B cell (primary cell): ENCODE results near the gene SMARCAD1. TPM values are rescaled to one million over a fixed set of nuclear protein-coding genes. Genes with fewer than 3 reads are reported as not detected.

ENCODE experiments used
- ATAC-seq: fragments of 200-7000 bp; cut with Tn5 transposase; one replicate; pipeline ENCODE4 v1.10.0; 2021; ENCODE audit warnings: low read depth, mild to moderate bottlenecking, moderate number of reproducible peaks, moderate library complexity
- CTCF ChIA-PET: fragments of 350-600 bp; sonication (Branson Sonifier 250); formaldehyde crosslinking; loops from one replicate; lab custom pipeline; 2021; ENCODE audit warnings: antibody characterized with exemption, inconsistent platforms; lab: Charles Lee
- POLR2A ChIA-PET: fragments of 350-600 bp; sonication (Branson Sonifier 250); formaldehyde crosslinking; loops from one replicate; lab custom pipeline; 2021; ENCODE audit warnings: antibody characterized with exemption; lab: Charles Lee
- DNase-seq: peaks from one replicate; pipeline ENCODE4 v3.0.0; 2013
- H2AFZ ChIP-seq: 2 replicates; pipeline ENCODE4 v1.6.1; 2012; ENCODE audit warnings: mild to moderate bottlenecking, low read depth, low read length; ENCODE audit not compliant: insufficient read depth, poor library complexity, severe bottlenecking
- H3K27ac ChIP-seq, 2 donors: 1 replicate in 1 of 2; 2 replicates in 1 of 2; pipeline ENCODE4 v1.5.1; 2012 to 2013; ENCODE audit warnings: low read length in 2 of 2, mild to moderate bottlenecking in 2 of 2, moderate library complexity in 1 of 2
- H3K27me3 ChIP-seq, 4 experiments: fragments of 200-600 bp in 1 of 4; sonication (generic) in 1 of 4; replicated peaks in 1 of 4; 1 replicate in 2 of 4; 2 replicates in 2 of 4; pipeline versions ENCODE4 v1.6.1 to v1.7.0; 2013 to 2016; ENCODE audit warnings: low read length in 3 of 4, mild to moderate bottlenecking in 2 of 4, mixed read lengths in 1 of 4, moderate library complexity in 1 of 4; ENCODE audit not compliant: insufficient read depth in 4 of 4, control insufficient read depth in 3 of 4; ENCODE audit errors: control extremely low read depth in 1 of 4
- H3K36me3 ChIP-seq, 2 experiments: replicated peaks in 1 of 2; 1 replicate in 1 of 2; 2 replicates in 1 of 2; pipeline versions ENCODE4 v1.6.1 to v1.7.1; 2013; ENCODE audit warnings: low read length in 1 of 2; ENCODE audit not compliant: insufficient read depth in 2 of 2, control insufficient read depth in 1 of 2; ENCODE audit errors: control extremely low read depth in 1 of 2, extremely low read depth in 1 of 2
- H3K4me1 ChIP-seq, 2 donors: fragments of 200-600 bp in 1 of 2; sonication (generic) in 1 of 2; 1 replicate in 1 of 2; 2 replicates in 1 of 2; pipeline versions ENCODE4 v1.5.1 to v1.6.1; 2013 to 2017; ENCODE audit warnings: low read length in 2 of 2; ENCODE audit not compliant: control insufficient read depth in 2 of 2, insufficient read depth in 2 of 2
- H3K4me2 ChIP-seq: replicated peaks from 2 replicates; pipeline ENCODE3; 2012; ENCODE audit warnings: mild to moderate bottlenecking, low read depth, low read length; ENCODE audit not compliant: poor library complexity, severe bottlenecking
- H3K4me3 ChIP-seq, 5 experiments: fragments of 200-600 bp in 1 of 5; sonication (generic) in 1 of 5; 1 replicate in 3 of 5; 2 replicates in 2 of 5; pipeline versions ENCODE4 v1.5.1 to v1.7.0; 2011 to 2016; ENCODE audit warnings: low read length in 4 of 5, mild to moderate bottlenecking in 4 of 5, low read depth in 2 of 5, control low read depth in 1 of 5, moderate library complexity in 1 of 5; ENCODE audit not compliant: insufficient read depth in 1 of 5; ENCODE audit errors: control extremely low read depth in 1 of 5, extremely low read depth in 1 of 5
- H3K79me2 ChIP-seq: fragments of 200-600 bp; sonication (generic); one replicate; pipeline ENCODE4 v1.6.0; 2016; ENCODE audit warnings: low read length; ENCODE audit not compliant: control insufficient read depth, insufficient read depth
- H3K9ac ChIP-seq: fragments of 200-600 bp; sonication (generic); 2 replicates; pipeline ENCODE4 v1.6.1; 2017; ENCODE audit warnings: mild to moderate bottlenecking, low read length, moderate library complexity
- H3K9me3 ChIP-seq, 3 donors: one replicate each; pipeline versions ENCODE4 v1.6.1 to v1.7.1; 2013; ENCODE audit warnings: low read length in 2 of 3; ENCODE audit not compliant: control insufficient read depth in 2 of 3, insufficient read depth in 1 of 3; ENCODE audit errors: control extremely low read depth in 1 of 3
- H4K20me1 ChIP-seq: 2 replicates; pipeline ENCODE4 v1.6.0; 2012; ENCODE audit warnings: mild to moderate bottlenecking, low read length; ENCODE audit not compliant: insufficient read depth, control insufficient read depth, poor library complexity, severe bottlenecking
- H3K27ac Mint-ChIP-seq: one replicate; pipeline ENCODE4 v1.8.0; 2021; ENCODE audit warnings: mixed read lengths
- H3K27me3 Mint-ChIP-seq: one replicate; pipeline ENCODE4 v1.8.0; 2021; ENCODE audit warnings: mixed read lengths
- H3K4me1 Mint-ChIP-seq: one replicate; pipeline ENCODE4 v1.8.0; 2021; ENCODE audit warnings: mixed read lengths
- H3K4me3 Mint-ChIP-seq: one replicate; pipeline ENCODE4 v1.8.0; 2021; ENCODE audit warnings: mixed read lengths
- H3K9me3 Mint-ChIP-seq: one replicate; pipeline ENCODE4 v1.8.0; 2022; ENCODE audit warnings: mixed read lengths; ENCODE audit not compliant: insufficient read depth
- EZH2 ChIP-seq: IDR thresholded peaks from 2 replicates; pipeline ENCODE4 v1.6.1; 2012; ENCODE audit warnings: borderline replicate concordance, low read depth, mild to moderate bottlenecking, moderate library complexity, low read length; ENCODE audit not compliant: insufficient read depth, poor library complexity, severe bottlenecking
- WGBS: methylation state at CpG from one replicate; pipeline ENCODE4 v1.1.5; 2013; ENCODE audit warnings: missing lambda C conversion rate; ENCODE audit not compliant: insufficient coverage; 5-methylcytosine and 5-hydroxymethylcytosine counted together
- intact Hi-C: fragments of 100-400 bp; cut with micrococcal nuclease; formaldehyde crosslinking; loops from one replicate; pipeline ENCODE4 v1.10.0; 2022
- polyA plus RNA-seq: library from polyadenylated mRNA; depleted of rRNA; stranded (reverse); fragments of >200 nt; gene quantifications from 2 replicates; pipeline ENCODE4 v1.2.3, GENCODE V29; 2012
- total RNA-seq, 2 donors: library from RNA; stranded (reverse); fragments of 120-200 nt in 1 of 2; gene quantifications; 1 replicate in 1 of 2; 2 replicates in 1 of 2; pipeline versions ENCODE4 v1.2.3 to v1.2.4, GENCODE V29; 2013 to 2022
- TF ChIP-seq, protein P1 (sequence below): fragments of 200-600 bp; IDR thresholded peaks from one replicate; pipeline ENCODE4 v1.8.0; 2022; ENCODE audit warnings: antibody characterized with exemption, mild to moderate bottlenecking

Gene SMARCAD1
- total and polyA plus RNA-seq, 2 donors (not counting 1 experiment from before 2014, with no cell fraction given) = 8.2 to 26.7 TPM

DNA sequence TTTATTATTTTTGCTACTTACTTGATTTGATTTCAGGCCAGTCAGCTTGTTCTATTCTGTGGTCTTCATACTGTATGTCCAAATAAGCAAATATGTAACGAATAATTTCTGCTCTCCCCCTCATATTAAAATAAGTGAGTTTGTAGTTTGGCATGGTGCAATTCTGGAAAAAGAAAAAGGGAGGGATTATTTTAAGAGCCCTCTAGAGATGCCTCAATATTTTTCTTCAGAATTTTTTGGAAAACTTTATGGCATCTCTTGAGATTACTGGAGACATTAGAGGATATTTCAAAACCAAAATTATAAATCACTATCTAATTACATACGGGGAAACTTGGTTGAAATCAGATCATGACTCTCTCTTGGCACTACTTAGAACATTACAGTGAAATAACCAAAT lies 126.8 kb downstream of the SMARCAD1 start:
- WGBS = no CpG with 5 or more reads among the region's 2 CpGs
- intact Hi-C loops = no loop called here
- no peak overlapping the region for H3K27ac Mint-ChIP-seq
- no peak overlapping the region for H3K4me2 ChIP-seq
- H3K9me3 ChIP-seq = no peaks in the 10 kb centered on the region
- no peak overlapping the region for H3K4me3 ChIP-seq
- H3K4me3 Mint-ChIP-seq = no peak overlapping the region
- no peaks in the 10 kb centered on the region for H3K79me2 ChIP-seq
- H3K27me3 ChIP-seq = no peaks in the 10 kb centered on the region
- H3K27ac ChIP-seq = no peak overlapping the region
- no peaks in the 10 kb centered on the region for H3K4me1 ChIP-seq
- ATAC-seq (no peak), DNase-seq (no peak)
- no peaks in the 10 kb centered on the region for H3K36me3 ChIP-seq
- CTCF ChIA-PET = no interaction called here
- H3K9me3 Mint-ChIP-seq = no peaks in the 10 kb centered on the region
- peaks cover 9% of the 10 kb centered on the region for H3K4me1 Mint-ChIP-seq
- peaks cover 7% of the 10 kb centered on the region for H3K27me3 Mint-ChIP-seq
- POLR2A ChIA-PET = no interaction called here
- no peaks in the 10 kb centered on the region for H4K20me1 ChIP-seq
- TF ChIP-seq, protein P1, sequence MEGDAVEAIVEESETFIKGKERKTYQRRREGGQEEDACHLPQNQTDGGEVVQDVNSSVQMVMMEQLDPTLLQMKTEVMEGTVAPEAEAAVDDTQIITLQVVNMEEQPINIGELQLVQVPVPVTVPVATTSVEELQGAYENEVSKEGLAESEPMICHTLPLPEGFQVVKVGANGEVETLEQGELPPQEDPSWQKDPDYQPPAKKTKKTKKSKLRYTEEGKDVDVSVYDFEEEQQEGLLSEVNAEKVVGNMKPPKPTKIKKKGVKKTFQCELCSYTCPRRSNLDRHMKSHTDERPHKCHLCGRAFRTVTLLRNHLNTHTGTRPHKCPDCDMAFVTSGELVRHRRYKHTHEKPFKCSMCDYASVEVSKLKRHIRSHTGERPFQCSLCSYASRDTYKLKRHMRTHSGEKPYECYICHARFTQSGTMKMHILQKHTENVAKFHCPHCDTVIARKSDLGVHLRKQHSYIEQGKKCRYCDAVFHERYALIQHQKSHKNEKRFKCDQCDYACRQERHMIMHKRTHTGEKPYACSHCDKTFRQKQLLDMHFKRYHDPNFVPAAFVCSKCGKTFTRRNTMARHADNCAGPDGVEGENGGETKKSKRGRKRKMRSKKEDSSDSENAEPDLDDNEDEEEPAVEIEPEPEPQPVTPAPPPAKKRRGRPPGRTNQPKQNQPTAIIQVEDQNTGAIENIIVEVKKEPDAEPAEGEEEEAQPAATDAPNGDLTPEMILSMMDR = no peak
- TF ChIP-seq EZH2 = no peak
- no peak overlapping the region for H3K9ac ChIP-seq
- no peak overlapping the region for H2AFZ ChIP-seq

DNA sequence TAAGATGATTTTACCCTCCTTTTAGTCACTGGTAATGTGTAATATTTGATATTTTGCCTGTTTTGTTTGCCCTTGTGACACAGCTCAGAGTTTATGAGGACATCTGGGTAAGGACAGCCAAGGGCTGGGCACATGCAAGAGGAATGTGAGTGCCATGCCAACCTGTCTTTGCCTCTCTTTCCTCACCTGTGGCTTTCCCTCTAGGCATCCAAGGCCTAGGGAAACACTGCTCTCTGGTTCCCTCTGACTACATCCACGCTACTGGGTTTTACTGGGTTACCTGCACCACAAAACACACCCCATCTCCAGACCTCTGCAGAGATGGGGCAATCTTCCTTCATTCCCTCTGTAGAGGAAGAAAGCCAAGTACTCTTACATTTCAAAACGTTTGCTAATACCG lies 127.3 kb downstream of the SMARCAD1 start:
- no peak for TF ChIP-seq EZH2
- TF ChIP-seq, protein P1 = no peak
- Histone ChIP-seq H3K9ac (no peak overlapping the region), H3K27ac (no peak overlapping the region), H2AFZ (no peak overlapping the region), H3K9me3 (peaks cover 0 to 2% (median 0%) of the 10 kb centered on the region in 3 donors), H3K79me2 (no peaks in the 10 kb centered on the region), H3K27me3 (no peaks in the 10 kb centered on the region), H3K36me3 (no peaks in the 10 kb centered on the region), H3K4me2 (no peak overlapping the region), H4K20me1 (no peaks in the 10 kb centered on the region), H3K4me1 (no peaks in the 10 kb centered on the region), H3K4me3 (no peak overlapping the region)
- CTCF ChIA-PET = no interaction called here
- no CpG with 5 or more reads among the region's 3 CpGs for WGBS
- Mint-ChIP-seq H3K9me3 (no peaks in the 10 kb centered on the region), H3K4me1 (peaks cover 13% of the 10 kb centered on the region), H3K27me3 (peaks cover 5% of the 10 kb centered on the region), H3K4me3 (no peak overlapping the region), H3K27ac (no peak overlapping the region)
- no peak for DNase-seq
- intact Hi-C loops = no loop called here
- ATAC-seq = no peak
- POLR2A ChIA-PET = no interaction called here
